ENCODE data around the gene TRRAP. TPM values are rescaled to one million over a fixed set of nuclear protein-coding genes. Genes with fewer than 3 reads are reported as not detected.
A peak's percentile ranks its signal among the peaks of the same experiment; 100 is the strongest.

Gene TRRAP
- total and polyA plus RNA-seq, 2 of the 8 experiments (the other 6 are each of a cell fraction or from before 2014, with no cell fraction given): 21.7 to 48.6 TPM

Small RNA genes within 50 kb of the gene (microRNA-seq; reads per million reads assigned to microRNA genes)
- 1.1 to 2.6 reads per million in 2 experiments for gene MIR3609 (ENCODE audit: borderline microRNAs expressed in 2 of 2, borderline number of aligned reads in 2 of 2, borderline replicate concordance in 1 of 2)

Small RNA genes within 50 kb of the gene (small RNA-seq; reads per million reads assigned to genes)
- 9.8 reads per million, percentile 81 among the genes with 10 or more reads in this experiment for gene MIR3609 (ENCODE audit: insufficient read depth)

Other genes starting within 250 kb of the TRRAP start
- gene TMEM130, start 8.5 kb upstream of the TRRAP start, total RNA-seq (2021; fragmentation: NEBNext Ultra II Directional; extraction: Animal tissue kit (Norgen Biotek cat#: 25700)): 2.9 and 3.7 TPM in 2 replicates
- 6.6 and 14.0 TPM in 2 replicates for gene TMEM130, start 8.5 kb upstream of the TRRAP start, polyA plus RNA-seq (2011; rRNA removed)

Data from H1 (cell line).